ENCODE results near the gene CFTR.

The CFTR gene

GRCh38 chr7:117592011-117592635 lies 112.3 kb downstream of the CFTR start:
- DNase-seq, result no peak

GRCh38 chr7:117596134-117596533 lies 116.3 kb downstream of the CFTR start:
- DNase-seq, result no peak

GRCh38 chr7:117597755-117598154 lies 117.9 kb downstream of the CFTR start:
- DNase-seq, result no peak

- no peak for DNase-seq
Observed at GRCh38 chr7:117600911-117601310, 121.1 kb downstream of the CFTR start.

GRCh38 chr7:117603627-117604026 lies 123.8 kb downstream of the CFTR start:
- no peak for DNase-seq

GRCh38 chr7:117605712-117606111 lies 125.9 kb downstream of the CFTR start:
- no peak for DNase-seq

GRCh38 chr7:117606132-117606531 lies 126.3 kb downstream of the CFTR start:
- no peak for DNase-seq

- no peak for DNase-seq
Observed at GRCh38 chr7:117610396-117610795, 130.6 kb downstream of the CFTR start.

GRCh38 chr7:117612637-117613036 lies 132.8 kb downstream of the CFTR start:
- no peak for DNase-seq

- no peak for DNase-seq
Observed at GRCh38 chr7:117616694-117617093, 136.9 kb downstream of the CFTR start.

GRCh38 chr7:117619681-117620080 lies 139.9 kb downstream of the CFTR start:
- DNase-seq, result no peak

- no peak for DNase-seq
Observed at GRCh38 chr7:117621075-117621618, 141.3 kb downstream of the CFTR start.

GRCh38 chr7:117623606-117624005 lies 143.8 kb downstream of the CFTR start:
- DNase-seq, result no peak

GRCh38 chr7:117630501-117630900 lies 150.7 kb downstream of the CFTR start:
- no peak for DNase-seq

GRCh38 chr7:117630907-117631564 lies 151.2 kb downstream of the CFTR start:
- no peak for DNase-seq

- no peak for DNase-seq
Observed at GRCh38 chr7:117631652-117632051, 151.8 kb downstream of the CFTR start.

GRCh38 chr7:117637937-117638336 lies 158.1 kb downstream of the CFTR start:
- no peak for DNase-seq

GRCh38 chr7:117639966-117640365 lies 160.1 kb downstream of the CFTR start:
- DNase-seq, result no peak

- DNase-seq, result no peak
Observed at GRCh38 chr7:117640465-117640864, 160.6 kb downstream of the CFTR start.

- DNase-seq, result no peak
Observed at GRCh38 chr7:117645481-117646165, 165.8 kb downstream of the CFTR start.

GRCh38 chr7:117648203-117648866 lies 168.5 kb downstream of the CFTR start:
- DNase-seq, result no peak

GRCh38 chr7:117652943-117653680 lies 173.3 kb downstream of the CFTR start:
- DNase-seq, result no peak

- DNase-seq, result no peak
Observed at GRCh38 chr7:117654780-117655179, 175.0 kb downstream of the CFTR start.

Data from activated effector memory CD4-positive, alpha-beta T cell treated with Interleukin-2 at 50 U/mL for 16 hours (primary cell).